ENCODE measurements around the gene STAT4.

The STAT4 gene

DNA sequence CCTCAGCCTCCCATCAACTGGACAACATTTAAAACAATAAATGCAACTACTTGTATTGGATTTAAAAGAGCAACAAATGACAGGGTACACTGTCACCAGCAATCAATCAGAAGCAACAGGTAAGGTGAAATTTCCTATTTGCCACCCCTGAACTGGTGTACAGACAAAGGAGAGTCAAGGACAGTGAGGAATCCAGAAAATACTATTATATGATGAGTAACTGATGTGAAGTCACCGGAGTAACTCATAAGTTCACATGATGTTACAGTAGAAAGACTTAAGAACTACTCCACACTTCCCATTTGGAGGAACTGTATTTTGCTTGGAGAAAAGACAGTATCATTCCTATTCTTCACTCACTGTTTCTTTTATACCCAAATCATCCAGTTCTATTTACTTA, 132.7 kb downstream of the STAT4 start:
- no peak for DNase-seq (ENCODE audit: low read depth)
- TF ChIP-seq CTCF (conservative IDR thresholded peaks at IDR 0.05; ENCODE audit: low read depth, low read length): no peak
- H3K4me3 ChIP-seq (ENCODE audit: low read depth, low read length): no peak overlapping the region

DNA sequence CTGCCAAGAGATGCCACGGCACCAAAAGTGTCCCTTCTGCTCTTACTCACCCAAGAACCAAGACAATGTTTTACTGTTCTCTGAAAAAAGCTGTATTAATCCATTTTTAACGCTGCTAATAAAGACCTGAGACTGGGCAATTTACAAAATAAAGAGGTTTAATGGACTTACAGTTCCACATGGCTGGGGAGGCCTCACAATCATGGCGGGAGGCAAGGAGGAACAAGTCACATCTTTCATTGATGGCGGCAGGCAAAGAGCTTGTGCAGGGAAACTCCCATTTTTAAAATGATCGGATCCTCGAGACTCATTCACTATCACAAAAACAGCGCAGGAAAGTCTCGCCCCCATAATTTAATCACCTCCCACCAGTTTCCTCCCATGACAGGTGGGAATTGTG, 135.0 kb downstream of the STAT4 start:
- DNase-seq (ENCODE audit: low read depth): no peak
- no peak overlapping the region for H3K4me3 ChIP-seq (ENCODE audit: low read depth, low read length)
- no peak for TF ChIP-seq CTCF (conservative IDR thresholded peaks at IDR 0.05; ENCODE audit: low read depth, low read length)

DNA sequence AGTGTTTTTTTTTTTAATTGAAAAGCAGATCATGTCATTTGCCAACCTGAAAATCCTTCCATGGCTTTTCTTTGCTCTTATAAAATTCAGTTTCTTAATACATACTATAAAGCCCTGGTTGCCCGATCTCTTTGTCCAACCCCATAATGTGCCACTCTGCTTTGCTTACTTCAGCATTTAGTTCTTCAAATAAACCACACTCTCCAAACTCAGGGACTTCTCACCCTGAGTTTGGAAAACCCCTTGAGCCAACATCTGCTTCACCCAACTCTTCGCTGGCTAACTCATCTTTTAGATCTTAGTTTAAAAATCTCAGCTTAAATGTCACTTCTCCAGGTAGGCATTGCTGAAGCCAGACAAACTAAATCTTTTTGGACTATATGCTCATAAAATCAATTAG, 135.6 kb downstream of the STAT4 start:
- no peak overlapping the region for H3K4me3 ChIP-seq (ENCODE audit: low read depth, low read length)
- DNase-seq (ENCODE audit: low read depth): no peak
- no peak for TF ChIP-seq CTCF (conservative IDR thresholded peaks at IDR 0.05; ENCODE audit: low read depth, low read length)

DNA sequence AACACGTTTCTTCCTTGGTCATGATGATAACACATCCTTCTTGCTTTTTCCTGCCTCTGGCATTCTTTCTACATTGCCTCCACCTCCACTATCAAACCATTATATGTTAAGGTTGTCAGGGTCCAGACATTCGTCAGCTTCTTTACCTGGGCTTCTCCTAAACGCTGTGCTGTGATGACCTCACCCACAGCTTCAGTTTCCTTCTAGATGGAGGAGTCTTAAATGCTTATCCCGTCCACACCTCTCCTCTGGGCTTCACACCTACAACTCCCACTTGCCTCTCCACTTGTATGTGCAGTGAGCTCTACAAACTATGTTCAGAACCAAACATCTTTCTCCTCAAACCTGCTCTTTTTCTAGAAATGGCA, 136.2 kb downstream of the STAT4 start:
- DNase-seq (ENCODE audit: low read depth): no peak
- peak overlapping the region; percentile 95 for H3K4me3 ChIP-seq (ENCODE audit: low read depth, low read length)
- no peak for TF ChIP-seq CTCF (conservative IDR thresholded peaks at IDR 0.05; ENCODE audit: low read depth, low read length)

- DNase-seq (ENCODE audit: low read depth): peak; percentile 95
- peak within 1 kb of the TSS; percentile 95 for H3K4me3 ChIP-seq (ENCODE audit: low read depth, low read length)
- no peak for TF ChIP-seq CTCF (conservative IDR thresholded peaks at IDR 0.05; ENCODE audit: low read depth, low read length)
Measured at GRCh38 chr2:191013932-191014652, 136.7 kb downstream of the STAT4 start, which contains the start of gene STAT1. TSS of gene STAT1 (minus strand) at chr2:191014171. CDS start at chr2:191010003, 4,168 bp downstream.

DNA sequence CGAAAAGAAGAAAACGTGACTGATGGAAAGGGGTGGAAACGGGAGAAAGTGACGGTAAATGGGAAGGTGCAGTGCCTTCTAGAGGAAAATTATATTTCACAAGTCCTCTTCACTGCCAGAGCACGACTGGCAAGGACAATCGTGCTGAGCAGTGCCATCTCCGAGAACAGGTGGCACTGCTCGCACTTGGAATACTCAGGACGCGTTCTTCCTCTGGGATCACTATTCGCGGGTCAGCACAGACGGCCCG, 137.2 kb downstream of the STAT4 start:
- no peak for TF ChIP-seq CTCF (conservative IDR thresholded peaks at IDR 0.05; ENCODE audit: low read depth, low read length)

More for the DNA sequence above, 137.2 kb downstream of the STAT4 start:
- no peak for DNase-seq (ENCODE audit: low read depth)
- H3K4me3 ChIP-seq (ENCODE audit: low read depth, low read length): peak overlapping the region; percentile 95
